ENCODE data around the gene RAB11A. TPM values are rescaled to one million over a fixed set of nuclear protein-coding genes. Genes with fewer than 3 reads are reported as not detected.

RAB11A gene
- total RNA-seq, 3 donors from 2014 or later = 214 to 330 (median 320) TPM

- no peaks in the 10 kb centered on the region for H3K9me3 ChIP-seq
- peaks cover 2% of the 10 kb centered on the region for H3K4me1 ChIP-seq (ENCODE audit: low read depth)
- no peak for ATAC-seq
- DNase-seq = no peak
- no peak for TF ChIP-seq CTCF (IDR thresholded peaks at IDR 0.05)
- H3K4me3 ChIP-seq = no peak overlapping the region
- intact Hi-C loops (cut with DNase I, micrococcal nuclease) = no loop called here
- H3K36me3 ChIP-seq (ENCODE audit: low read depth) = no peaks in the 10 kb centered on the region
These were observed 42.9 kb downstream of the RAB11A start for GRCh38 chr15:65912235-65912634.

GRCh38 chr15:65913631-65914199 is 44.4 kb downstream of the RAB11A start:
- TF ChIP-seq CTCF (IDR thresholded peaks at IDR 0.05) = no peak
- no peak for ATAC-seq
- no peak overlapping the region for H3K4me3 ChIP-seq
- H3K9me3 ChIP-seq = no peaks in the 10 kb centered on the region
- no peaks in the 10 kb centered on the region for H3K36me3 ChIP-seq (ENCODE audit: low read depth)
- peaks cover 2% of the 10 kb centered on the region for H3K4me1 ChIP-seq (ENCODE audit: low read depth)
- intact Hi-C loops (cut with DNase I, micrococcal nuclease) = no loop called here
- DNase-seq = no peak

- Histone ChIP-seq H3K4me3 (no peak overlapping the region), H3K36me3 (ENCODE audit: low read depth) (no peaks in the 10 kb centered on the region), H3K4me1 (ENCODE audit: low read depth) (peaks cover 2% of the 10 kb centered on the region), H3K9me3 (no peaks in the 10 kb centered on the region)
- no peak for ATAC-seq
- no peak for DNase-seq
- no peak for TF ChIP-seq CTCF (IDR thresholded peaks at IDR 0.05)
- intact Hi-C loops (cut with DNase I, micrococcal nuclease) = no loop called here
These were observed 45.1 kb downstream of the RAB11A start for GRCh38 chr15:65914386-65914785.

GRCh38 chr15:65914981-65915925 is 46.0 kb downstream of the RAB11A start:
- no peaks in the 10 kb centered on the region for H3K36me3 ChIP-seq (ENCODE audit: low read depth)
- intact Hi-C loops (cut with DNase I, micrococcal nuclease) = no loop called here
- peaks cover 2% of the 10 kb centered on the region for H3K4me1 ChIP-seq (ENCODE audit: low read depth)
- DNase-seq = no peak
- no peaks in the 10 kb centered on the region for H3K9me3 ChIP-seq
- no peak for TF ChIP-seq CTCF (IDR thresholded peaks at IDR 0.05)
- no peak for ATAC-seq
- no peak overlapping the region for H3K4me3 ChIP-seq

- H3K4me1 ChIP-seq (ENCODE audit: low read depth) = peaks cover 2% of the 10 kb centered on the region
- H3K4me3 ChIP-seq = no peak overlapping the region
- DNase-seq (no peak), ATAC-seq (no peak)
- H3K36me3 ChIP-seq (ENCODE audit: low read depth) = no peaks in the 10 kb centered on the region
- TF ChIP-seq CTCF (IDR thresholded peaks at IDR 0.05) = no peak
- no peaks in the 10 kb centered on the region for H3K9me3 ChIP-seq
- intact Hi-C loops (cut with DNase I, micrococcal nuclease) = no loop called here
These were observed 46.9 kb downstream of the RAB11A start for GRCh38 chr15:65916041-65916663.
